K562 (cell line): ENCODE measurements around the gene SYNE1. TPM values are rescaled to one million over a fixed set of nuclear protein-coding genes. Genes with fewer than 3 reads are reported as not detected.
A peak's percentile ranks its signal among the peaks of the same experiment; 100 is the strongest.

Experiments used
- ATAC-seq: fragments of 200-7000 bp; cut with Tn5 transposase; 3 replicates; pipeline ENCODE4 v1.9.1; 2020; ENCODE audit warnings: moderate library complexity
- BruUV-seq: library from RNA; stranded (reverse); fragments of 400-500 nt; replicated peaks from 2 replicates; lab custom pipeline; 2021; lab: Mats Ljungman, UMichigan
- CTCF ChIA-PET: fragments of 300-600 bp; formaldehyde crosslinking; extraction: SDS; loops from one replicate; lab custom pipeline; 2021; ENCODE audit warnings: low intra/inter-chr PET ratio; lab: Yijun Ruan, JAX
- POLR2A ChIA-PET: fragments of 300-600, 350-650 bp; sonication (Branson Sonifier 250); formaldehyde crosslinking; extraction: SDS; loops from one replicate; lab custom pipeline; 2021; ENCODE audit warnings: antibody characterized with exemption, inconsistent platforms; lab: Yijun Ruan, JAX
- DNase-seq, 4 experiments: peaks; one replicate each; pipeline versions ENCODE4 v3.0.0 to v3.0.0-alpha.2; 2011 to 2018; ENCODE audit warnings: low spot score in 3 of 4, mixed read lengths in 3 of 4; ENCODE audit errors: extremely low read depth in 1 of 4
- FAIRE-seq: peaks from 2 replicates; lab custom pipeline; 2011; peaks lifted over from hg19 to GRCh38; lab: Jason Lieb, UNC
- H2AFZ ChIP-seq: 2 replicates; pipeline ENCODE4 v1.6.0; 2011; ENCODE audit warnings: low read depth, low read length, control low read depth, inconsistent platforms
- H3K27ac ChIP-seq: fragments of 200-600 bp; 3 replicates; pipeline ENCODE4 v1.8.0; 2011; ENCODE audit warnings: low read depth, mild to moderate bottlenecking, control low read depth, inconsistent platforms, low read length, moderate library complexity, mixed read lengths; ENCODE audit errors: extremely low read depth
- H3K27me3 ChIP-seq, 2 experiments: fragments of 300-600 bp in 1 of 2; 2 replicates in 1 of 2; 3 replicates in 1 of 2; pipeline versions ENCODE4 v1.6.0 to v1.8.0; 2011; ENCODE audit warnings: inconsistent platforms in 2 of 2, low read length in 2 of 2, mild to moderate bottlenecking in 1 of 2, mixed read lengths in 1 of 2, moderate library complexity in 1 of 2; ENCODE audit not compliant: control insufficient read depth in 2 of 2, insufficient read depth in 2 of 2
- H3K36me3 ChIP-seq: fragments of 300-600 bp; 3 replicates; pipeline ENCODE4 v1.8.0; 2011; ENCODE audit warnings: mild to moderate bottlenecking, low read length, inconsistent platforms; ENCODE audit not compliant: control insufficient read depth, insufficient read depth
- H3K4me1 ChIP-seq, 2 experiments: fragments of 200-600 bp in 1 of 2; replicated peaks in 1 of 2; 2 replicates in 1 of 2; 3 replicates in 1 of 2; pipeline versions ENCODE4 v1.5.1 to v1.8.0; 2011; ENCODE audit warnings: inconsistent platforms in 2 of 2, low read length in 2 of 2, mild to moderate bottlenecking in 1 of 2, mixed read lengths in 1 of 2, moderate library complexity in 1 of 2; ENCODE audit not compliant: control insufficient read depth in 2 of 2, insufficient read depth in 2 of 2
- H3K4me2 ChIP-seq: 2 replicates; pipeline ENCODE4 v1.6.1; 2011; ENCODE audit warnings: low read length, control low read depth, inconsistent platforms, mixed read lengths; ENCODE audit not compliant: insufficient read depth
- H3K4me3 ChIP-seq: fragments of 200-600 bp; sonication (generic), shearing (Covaris generic); 2 replicates; pipeline ENCODE4 v1.5.1; 2016; ENCODE audit warnings: control low read depth, inconsistent platforms
- H3K79me2 ChIP-seq: fragments of 200-600 bp; 3 replicates; pipeline ENCODE4 v1.8.0; 2011; ENCODE audit warnings: low read length, inconsistent platforms; ENCODE audit not compliant: control insufficient read depth, insufficient read depth
- H3K9ac ChIP-seq, 2 experiments: 2 replicates each; pipeline versions ENCODE4 v1.6.0 to v1.6.1; 2011; ENCODE audit warnings: low read depth in 2 of 2, low read length in 2 of 2, control low read depth in 1 of 2, inconsistent platforms in 1 of 2, mild to moderate bottlenecking in 1 of 2, mixed read lengths in 1 of 2; ENCODE audit not compliant: insufficient read depth in 1 of 2
- H3K9me1 ChIP-seq: one replicate; pipeline ENCODE4 v1.6.0; 2011; ENCODE audit warnings: inconsistent platforms, mild to moderate bottlenecking, low read length, moderate library complexity; ENCODE audit not compliant: control insufficient read depth, insufficient read depth
- H3K9me3 ChIP-seq: replicated peaks from 2 replicates; pipeline ENCODE4 v1.5.1; 2011; ENCODE audit warnings: low read depth, low read length, inconsistent platforms; ENCODE audit not compliant: control insufficient read depth, insufficient read depth
- H4K20me1 ChIP-seq: replicated peaks from 2 replicates; pipeline ENCODE4 v1.6.1; 2011; ENCODE audit warnings: low read length, inconsistent platforms, mixed read lengths; ENCODE audit not compliant: control insufficient read depth, insufficient read depth
- E2F5 ChIP-seq: sonication (generic); formaldehyde crosslinking; IDR thresholded peaks from 2 replicates; pipeline ENCODE4 v1.8.0; 2022; ENCODE audit warnings: mild to moderate bottlenecking, missing genetic modification reagents
- GATA2 ChIP-seq: sonication (generic); formaldehyde crosslinking; IDR thresholded peaks from 2 replicates; pipeline ENCODE4 v1.4.0; 2020; ENCODE audit warnings: mild to moderate bottlenecking, missing genetic modification reagents
- MAFG ChIP-seq: fragments of 450-650 bp; conservative IDR thresholded peaks from 2 replicates; pipeline ENCODE4 v1.6.1; 2016; ENCODE audit warnings: missing genetic modification characterization, missing compliant biosample characterization
- NRF1 ChIP-seq, 2 experiments: fragments of 450-650 bp; IDR thresholded peaks in 1 of 2; conservative IDR thresholded peaks in 1 of 2; 2 replicates each; pipeline ENCODE4 v1.6.1; 2014; ENCODE audit warnings: mild to moderate bottlenecking in 2 of 2
- RHOXF2B ChIP-seq: fragments of 250-450 bp; sonication (Bioruptor Pico); conservative IDR thresholded peaks from 2 replicates; pipeline ENCODE4 v1.5.1; 2021
- THAP12 ChIP-seq: fragments of 250-450 bp; sonication (Bioruptor Pico); IDR thresholded peaks from 2 replicates; pipeline ENCODE4 v1.9.0; 2021; ENCODE audit warnings: mild to moderate bottlenecking, inconsistent platforms
- ZBED1 ChIP-seq: IDR thresholded peaks from 2 replicates; pipeline ENCODE4 v1.6.1; 2014
- ZNF77 ChIP-seq: fragments of 250-450 bp; sonication (Bioruptor Pico); IDR thresholded peaks from 2 replicates; pipeline ENCODE4 v1.5.0; 2020
- WGBS: fragments of 100-300 bp; shearing (Covaris generic); methylation state at CpG from one replicate; pipeline ENCODE4 v1.1.6; 2016; ENCODE audit warnings: low coverage, mixed read lengths; ENCODE audit not compliant: insufficient coverage; ENCODE audit errors: missing lambda C conversion rate; 5-methylcytosine and 5-hydroxymethylcytosine counted together
- in situ Hi-C: fragments of 300-500 bp; cut with MboI; formaldehyde crosslinking; loops from 4 replicates; pipeline ENCODE4 v1.15.0; 2018; ENCODE audit warnings: inconsistent platforms, mixed read lengths
- intact Hi-C: fragments of 100-400 bp; cut with micrococcal nuclease; formaldehyde crosslinking; loops from 2 replicates; pipeline ENCODE4 v1.14.2; 2022
- polyA plus RNA-seq, 8 experiments: library from polyadenylated mRNA; depleted of rRNA in 4 of 8; stranded (reverse) in 5 of 8; unstranded in 3 of 8; fragments of >200 nt; fragmentation: Nextera tagmentation in 2 of 8; fragmentation: Illumina TruSeq in 1 of 8; extraction: Ambion mirVana in 2 of 8; extraction: Trizol in 1 of 8; gene quantifications; 2 replicates each; pipeline versions ENCODE4 v1.2.1 to v1.2.3, GENCODE V29; 2011 to 2014; ENCODE audit warnings: inconsistent platforms in 1 of 8, missing spikeins in 1 of 8
- total RNA-seq, 7 experiments: library from RNA; depleted of rRNA in 6 of 7; stranded (reverse); fragments of >200 nt in 6 of 7; fragmentation: Illumina TruSeq in 2 of 7; extraction: Trizol in 2 of 7; gene quantifications; 2 replicates each; pipeline versions ENCODE4 v1.2.1 to v1.2.3, GENCODE V29; 2011 to 2021; ENCODE audit warnings: low replicate concordance in 1 of 7
- TF ChIP-seq, protein P1 (sequence below): fragments of 450-650 bp; IDR thresholded peaks from 2 replicates; pipeline ENCODE4 v1.6.1; 2017; ENCODE audit warnings: mild to moderate bottlenecking, moderate library complexity

Gene SYNE1
- total and polyA plus RNA-seq, 9 of the 15 experiments (the other 6 are each of a cell fraction or from before 2014, with no cell fraction given) = under 0.01 to 0.42 (median 0.08) TPM; not detected in 1

DNA sequence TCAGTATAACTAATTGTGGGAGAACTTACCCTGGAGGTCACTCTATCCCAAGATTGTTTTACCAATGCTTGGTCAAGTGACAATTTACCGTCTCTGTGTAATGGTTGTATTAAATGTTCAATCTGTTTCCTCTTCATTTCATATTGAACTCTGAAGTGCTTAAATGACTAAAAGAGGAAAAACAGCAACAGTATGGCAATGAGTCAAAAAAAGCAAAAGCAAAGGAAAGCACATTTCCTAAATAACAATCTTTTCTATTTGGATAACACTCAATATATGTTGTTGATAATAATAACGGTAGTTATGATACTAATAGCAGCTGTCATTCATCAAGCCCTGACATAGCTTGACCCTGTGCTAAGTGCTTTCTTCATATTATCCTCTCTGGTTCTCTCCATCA, 152.4 kb downstream of the SYNE1 start (continued):
- TF ChIP-seq ZBED1 = no peak
- no peak for TF ChIP-seq ZNF77 (CRISPR knock-in tag)
- no peak for TF ChIP-seq THAP12 (CRISPR knock-in tag)
- no peak for TF ChIP-seq NRF1 (conservative IDR thresholded peaks at IDR 0.05 in 1 of 2, IDR thresholded peaks at IDR 0.05 in 1 of 2)
- TF ChIP-seq RHOXF2B (CRISPR knock-in tag) = no peak
- TF ChIP-seq E2F5 (CRISPR knock-in tag) = no peak
- TF ChIP-seq, all 486 proteins: peak for 0

DNA sequence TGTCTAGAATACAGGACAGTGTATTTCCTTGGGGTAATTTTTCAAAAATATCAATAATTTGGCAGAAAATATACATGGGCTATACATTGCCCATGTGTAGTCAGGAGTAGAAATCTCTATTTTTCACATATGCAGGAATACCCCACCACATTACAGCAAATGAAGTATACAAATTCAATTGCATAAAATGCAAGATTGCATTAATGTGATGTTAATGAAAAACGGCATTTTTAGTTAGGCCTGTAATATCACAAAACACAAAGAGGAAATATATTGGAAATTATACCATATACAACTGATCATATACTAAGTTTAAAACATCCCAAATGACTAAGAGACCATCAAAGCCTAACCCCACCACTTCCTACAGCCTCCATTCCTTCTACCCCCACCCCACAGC, 154.9 kb downstream of the SYNE1 start:
- Histone ChIP-seq H3K79me2 (no peaks in the 10 kb centered on the region), H3K4me3 (no peak overlapping the region), H3K36me3 (no peaks in the 10 kb centered on the region), H3K4me1 (no peaks in the 10 kb centered on the region), H3K27ac (no peak overlapping the region), H3K4me2 (no peak overlapping the region), H3K9me3 (no peaks in the 10 kb centered on the region), H3K27me3 (no peaks in the 10 kb centered on the region), H3K9me1 (no peaks in the 10 kb centered on the region), H4K20me1 (no peaks in the 10 kb centered on the region), H3K9ac (no peak overlapping the region), H2AFZ (no peak overlapping the region)
- CTCF ChIA-PET = no interaction called here
- POLR2A ChIA-PET = no interaction called here
- no peak for FAIRE-seq
- BruUV-seq = no TSS peak
- in situ Hi-C loops (no loop called here), intact Hi-C loops (no loop called here)
- no peak for ATAC-seq
- TF ChIP-seq GATA2 (CRISPR knock-in tag) (no peak), MAFG (peak; percentile 25; the same call in 1 of the 2 replicates)
- TF ChIP-seq, protein P1, sequence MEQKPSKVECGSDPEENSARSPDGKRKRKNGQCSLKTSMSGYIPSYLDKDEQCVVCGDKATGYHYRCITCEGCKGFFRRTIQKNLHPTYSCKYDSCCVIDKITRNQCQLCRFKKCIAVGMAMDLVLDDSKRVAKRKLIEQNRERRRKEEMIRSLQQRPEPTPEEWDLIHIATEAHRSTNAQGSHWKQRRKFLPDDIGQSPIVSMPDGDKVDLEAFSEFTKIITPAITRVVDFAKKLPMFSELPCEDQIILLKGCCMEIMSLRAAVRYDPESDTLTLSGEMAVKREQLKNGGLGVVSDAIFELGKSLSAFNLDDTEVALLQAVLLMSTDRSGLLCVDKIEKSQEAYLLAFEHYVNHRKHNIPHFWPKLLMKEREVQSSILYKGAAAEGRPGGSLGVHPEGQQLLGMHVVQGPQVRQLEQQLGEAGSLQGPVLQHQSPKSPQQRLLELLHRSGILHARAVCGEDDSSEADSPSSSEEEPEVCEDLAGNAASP = no peak
- no peak for DNase-seq
- 7% methylated on average over 1 of the region's 1 CpG for WGBS
